ENCODE results near the gene DNAAF8.

The DNAAF8 gene

GRCh38 chr16:4746991-4747574 lies 12.7 kb downstream of the DNAAF8 start:
- Histone ChIP-seq H3K4me3 (ENCODE audit: low read depth in 1 of 2, low read length in 1 of 2) (no peak overlapping the region), H3K27ac (no peak overlapping the region), H3K4me1 (ENCODE audit: control insufficient read depth in 1 of 2, insufficient read depth in 1 of 2, low read depth in 1 of 2, low read length in 1 of 2) (peaks cover 4 to 5% of the 10 kb centered on the region in 2 experiments), H3K9me3 (no peaks in the 10 kb centered on the region), H3K27me3 (peaks cover 11% of the 10 kb centered on the region), H3K36me3 (peaks cover 19% of the 10 kb centered on the region)
- TF ChIP-seq, protein P1, sequence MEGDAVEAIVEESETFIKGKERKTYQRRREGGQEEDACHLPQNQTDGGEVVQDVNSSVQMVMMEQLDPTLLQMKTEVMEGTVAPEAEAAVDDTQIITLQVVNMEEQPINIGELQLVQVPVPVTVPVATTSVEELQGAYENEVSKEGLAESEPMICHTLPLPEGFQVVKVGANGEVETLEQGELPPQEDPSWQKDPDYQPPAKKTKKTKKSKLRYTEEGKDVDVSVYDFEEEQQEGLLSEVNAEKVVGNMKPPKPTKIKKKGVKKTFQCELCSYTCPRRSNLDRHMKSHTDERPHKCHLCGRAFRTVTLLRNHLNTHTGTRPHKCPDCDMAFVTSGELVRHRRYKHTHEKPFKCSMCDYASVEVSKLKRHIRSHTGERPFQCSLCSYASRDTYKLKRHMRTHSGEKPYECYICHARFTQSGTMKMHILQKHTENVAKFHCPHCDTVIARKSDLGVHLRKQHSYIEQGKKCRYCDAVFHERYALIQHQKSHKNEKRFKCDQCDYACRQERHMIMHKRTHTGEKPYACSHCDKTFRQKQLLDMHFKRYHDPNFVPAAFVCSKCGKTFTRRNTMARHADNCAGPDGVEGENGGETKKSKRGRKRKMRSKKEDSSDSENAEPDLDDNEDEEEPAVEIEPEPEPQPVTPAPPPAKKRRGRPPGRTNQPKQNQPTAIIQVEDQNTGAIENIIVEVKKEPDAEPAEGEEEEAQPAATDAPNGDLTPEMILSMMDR (IDR thresholded peaks at IDR 0.05): no peak

GRCh38 chr16:4747906-4748681 lies 13.8 kb downstream of the DNAAF8 start:
- Histone ChIP-seq H3K9me3 (no peaks in the 10 kb centered on the region), H3K4me3 (ENCODE audit: low read depth in 1 of 2, low read length in 1 of 2) (no peak overlapping the region), H3K4me1 (ENCODE audit: control insufficient read depth in 1 of 2, insufficient read depth in 1 of 2, low read depth in 1 of 2, low read length in 1 of 2) (peaks cover 4 to 5% of the 10 kb centered on the region in 2 experiments), H3K27ac (no peak overlapping the region), H3K27me3 (peaks cover 6% of the 10 kb centered on the region), H3K36me3 (peaks cover 29% of the 10 kb centered on the region)
- TF ChIP-seq, protein P1 (IDR thresholded peaks at IDR 0.05): no peak

GRCh38 chr16:4748682-4749411 lies 14.5 kb downstream of the DNAAF8 start:
- H3K4me1 ChIP-seq (ENCODE audit: control insufficient read depth in 1 of 2, insufficient read depth in 1 of 2, low read depth in 1 of 2, low read length in 1 of 2): no peaks in the 10 kb centered on the region
- H3K9me3 ChIP-seq: no peaks in the 10 kb centered on the region
- TF ChIP-seq, protein P1 (IDR thresholded peaks at IDR 0.05): no peak
- H3K4me3 ChIP-seq (ENCODE audit: low read depth in 1 of 2, low read length in 1 of 2): no peak overlapping the region
- H3K27me3 ChIP-seq: no peaks in the 10 kb centered on the region
- no peak overlapping the region for H3K27ac ChIP-seq
- peaks cover 37% of the 10 kb centered on the region for H3K36me3 ChIP-seq

DNA sequence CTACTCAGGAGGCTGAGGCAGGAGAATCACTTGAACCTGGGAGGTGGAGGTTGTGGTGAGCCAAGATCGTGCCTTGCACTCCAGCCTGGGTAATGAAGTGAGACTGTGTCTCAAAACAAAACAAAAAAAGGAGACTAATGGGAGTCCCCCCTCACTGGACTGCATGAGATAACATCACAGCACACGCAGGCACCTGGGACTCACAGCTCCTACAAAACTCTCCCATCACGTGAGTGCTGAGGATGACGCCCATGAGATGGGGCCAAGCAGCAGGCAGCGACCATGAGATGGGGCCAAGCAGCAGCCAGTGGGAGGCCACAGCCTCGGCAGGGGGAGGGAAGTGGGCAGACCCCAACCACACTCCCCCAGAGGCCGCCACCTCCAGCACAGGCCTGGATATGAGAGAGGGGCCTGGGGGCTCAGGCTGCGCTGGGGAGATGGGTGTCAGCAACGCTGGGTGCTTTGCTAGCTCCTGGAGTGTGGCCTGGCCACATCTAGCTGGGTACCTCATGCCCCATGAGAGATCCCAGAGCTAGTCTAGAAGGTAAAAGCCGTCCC lies 15.4 kb downstream of the DNAAF8 start:
- Histone ChIP-seq H3K4me3 (ENCODE audit: low read depth in 1 of 2, low read length in 1 of 2) (no peak overlapping the region), H3K4me1 (ENCODE audit: control insufficient read depth in 1 of 2, insufficient read depth in 1 of 2, low read depth in 1 of 2, low read length in 1 of 2) (no peaks in the 10 kb centered on the region), H3K9me3 (no peaks in the 10 kb centered on the region), H3K36me3 (peaks cover 41% of the 10 kb centered on the region), H3K27me3 (no peaks in the 10 kb centered on the region), H3K27ac (no peak overlapping the region)
- TF ChIP-seq, protein P1 (IDR thresholded peaks at IDR 0.05): no peak

GRCh38 chr16:4750896-4751295 lies 16.6 kb downstream of the DNAAF8 start:
- no peak overlapping the region for H3K27ac ChIP-seq
- TF ChIP-seq, protein P1 (IDR thresholded peaks at IDR 0.05): no peak
- no peak overlapping the region for H3K4me3 ChIP-seq (ENCODE audit: low read depth in 1 of 2, low read length in 1 of 2)
- no peaks in the 10 kb centered on the region for H3K9me3 ChIP-seq
- no peaks in the 10 kb centered on the region for H3K4me1 ChIP-seq (ENCODE audit: control insufficient read depth in 1 of 2, insufficient read depth in 1 of 2, low read depth in 1 of 2, low read length in 1 of 2)
- peaks cover 41% of the 10 kb centered on the region for H3K36me3 ChIP-seq
- no peaks in the 10 kb centered on the region for H3K27me3 ChIP-seq
